HEK293 (cell line): ENCODE results near the gene ZCCHC10.

Source experiments
- HOXD13 ChIP-seq: sonication (generic); formaldehyde crosslinking; IDR thresholded peaks from 2 replicates; pipeline ENCODE4 v1.8.0; 2022; ENCODE audit warnings: missing genetic modification reagents, borderline replicate concordance
- OSR2 ChIP-seq: fragments of 450-650 bp; formaldehyde crosslinking; IDR thresholded peaks from 2 replicates; pipeline ENCODE4 v1.5.1; 2016; ENCODE audit warnings: missing biosample characterization, missing genetic modification characterization
- YY1 ChIP-seq: fragments of 450-650 bp; formaldehyde crosslinking; IDR thresholded peaks from 2 replicates; pipeline ENCODE4 v1.5.1; 2018; ENCODE audit warnings: missing biosample characterization, missing genetic modification characterization
- ZBTB17 ChIP-seq: fragments of 450-650 bp; formaldehyde crosslinking; IDR thresholded peaks from 2 replicates; pipeline ENCODE4 v1.5.1; 2016; ENCODE audit warnings: missing biosample characterization, missing genetic modification characterization
- ZBTB20 ChIP-seq: fragments of 450-650 bp; formaldehyde crosslinking; IDR thresholded peaks from 2 replicates; pipeline ENCODE4 v1.5.1; 2016; ENCODE audit warnings: missing biosample characterization, missing genetic modification characterization
- ZBTB21 ChIP-seq: fragments of 450-650 bp; formaldehyde crosslinking; IDR thresholded peaks from 2 replicates; pipeline ENCODE4 v1.5.1; 2017; ENCODE audit warnings: missing biosample characterization, missing genetic modification characterization
- ZBTB48 ChIP-seq: fragments of 450-650 bp; formaldehyde crosslinking; IDR thresholded peaks from 2 replicates; pipeline ENCODE4 v1.5.1; 2016; ENCODE audit warnings: missing biosample characterization, missing genetic modification characterization
- ZFHX2 ChIP-seq: fragments of 450-650 bp; formaldehyde crosslinking; conservative IDR thresholded peaks from 2 replicates; pipeline ENCODE4 v1.5.1; 2016; ENCODE audit warnings: missing biosample characterization, missing genetic modification characterization
- ZNF146 ChIP-seq: fragments of 450-650 bp; formaldehyde crosslinking; IDR thresholded peaks from 2 replicates; pipeline ENCODE4 v1.5.1; 2016; ENCODE audit warnings: missing biosample characterization, missing genetic modification characterization
- ZNF184 ChIP-seq: fragments of 450-650 bp; IDR thresholded peaks from 2 replicates; pipeline ENCODE4 v1.5.1; 2018; ENCODE audit warnings: missing biosample characterization, mild to moderate bottlenecking, missing genetic modification characterization
- ZNF2 ChIP-seq: fragments of 450-650 bp; formaldehyde crosslinking; IDR thresholded peaks from 2 replicates; pipeline ENCODE4 v1.5.1; 2016; ENCODE audit warnings: missing biosample characterization, missing genetic modification characterization
- ZNF404 ChIP-seq: fragments of 450-650 bp; formaldehyde crosslinking; IDR thresholded peaks from 2 replicates; pipeline ENCODE4 v1.5.1; 2017; ENCODE audit warnings: missing biosample characterization, missing genetic modification characterization
- ZNF629 ChIP-seq: fragments of 450-650 bp; formaldehyde crosslinking; IDR thresholded peaks from 2 replicates; pipeline ENCODE4 v1.5.1; 2017; ENCODE audit warnings: missing biosample characterization, missing genetic modification characterization
- ZNF707 ChIP-seq: fragments of 450-650 bp; formaldehyde crosslinking; IDR thresholded peaks from 2 replicates; pipeline ENCODE4 v1.5.1; 2016; ENCODE audit warnings: missing biosample characterization, missing genetic modification characterization
- ZNF76 ChIP-seq: fragments of 450-650 bp; formaldehyde crosslinking; IDR thresholded peaks from 2 replicates; pipeline ENCODE4; 2016; ENCODE audit warnings: low read depth, missing biosample characterization, missing genetic modification characterization, borderline replicate concordance
- ZNF785 ChIP-seq: fragments of 450-650 bp; formaldehyde crosslinking; IDR thresholded peaks from 2 replicates; pipeline ENCODE4 v1.5.1; 2016; ENCODE audit warnings: missing biosample characterization, missing genetic modification characterization
- ZSCAN30 ChIP-seq: fragments of 450-650 bp; IDR thresholded peaks from 2 replicates; pipeline ENCODE4 v1.5.1; 2018; ENCODE audit warnings: missing biosample characterization, mild to moderate bottlenecking, missing genetic modification characterization, moderate library complexity
- ZXDB ChIP-seq: fragments of 450-650 bp; formaldehyde crosslinking; IDR thresholded peaks from 2 replicates; pipeline ENCODE4 v1.5.1; 2016; ENCODE audit warnings: missing biosample characterization, missing genetic modification characterization
- TF ChIP-seq, protein P1 (sequence below): fragments of 450-650 bp; formaldehyde crosslinking; IDR thresholded peaks from 2 replicates; pipeline ENCODE4 v1.5.1; 2016; ENCODE audit warnings: missing biosample characterization, missing genetic modification characterization
- TF ChIP-seq, protein P2 (sequence below): sonication (generic); formaldehyde crosslinking; IDR thresholded peaks from 2 replicates; pipeline ENCODE4 v1.8.1; 2022; ENCODE audit warnings: mild to moderate bottlenecking, moderate library complexity, missing genetic modification reagents
- TF ChIP-seq, protein P3 (sequence below): fragments of 450-650 bp; formaldehyde crosslinking; IDR thresholded peaks from 2 replicates; pipeline ENCODE4 v1.5.1; 2016; ENCODE audit warnings: missing biosample characterization, missing genetic modification characterization
- TF ChIP-seq, protein P4 (sequence below): fragments of 450-650 bp; IDR thresholded peaks from 2 replicates; pipeline ENCODE4 v1.5.1; 2018; ENCODE audit warnings: missing biosample characterization, mild to moderate bottlenecking, missing genetic modification characterization
- TF ChIP-seq, protein P5 (sequence below): fragments of 450-650 bp; formaldehyde crosslinking; conservative IDR thresholded peaks from 2 replicates; pipeline ENCODE4 v1.5.1; 2016; ENCODE audit warnings: low read depth, missing biosample characterization, missing genetic modification characterization
- TF ChIP-seq, protein P6 (sequence below): fragments of 450-650 bp; formaldehyde crosslinking; IDR thresholded peaks from 2 replicates; pipeline ENCODE4 v1.5.1; 2017; ENCODE audit warnings: missing biosample characterization, missing genetic modification characterization

The ZCCHC10 gene

DNA sequence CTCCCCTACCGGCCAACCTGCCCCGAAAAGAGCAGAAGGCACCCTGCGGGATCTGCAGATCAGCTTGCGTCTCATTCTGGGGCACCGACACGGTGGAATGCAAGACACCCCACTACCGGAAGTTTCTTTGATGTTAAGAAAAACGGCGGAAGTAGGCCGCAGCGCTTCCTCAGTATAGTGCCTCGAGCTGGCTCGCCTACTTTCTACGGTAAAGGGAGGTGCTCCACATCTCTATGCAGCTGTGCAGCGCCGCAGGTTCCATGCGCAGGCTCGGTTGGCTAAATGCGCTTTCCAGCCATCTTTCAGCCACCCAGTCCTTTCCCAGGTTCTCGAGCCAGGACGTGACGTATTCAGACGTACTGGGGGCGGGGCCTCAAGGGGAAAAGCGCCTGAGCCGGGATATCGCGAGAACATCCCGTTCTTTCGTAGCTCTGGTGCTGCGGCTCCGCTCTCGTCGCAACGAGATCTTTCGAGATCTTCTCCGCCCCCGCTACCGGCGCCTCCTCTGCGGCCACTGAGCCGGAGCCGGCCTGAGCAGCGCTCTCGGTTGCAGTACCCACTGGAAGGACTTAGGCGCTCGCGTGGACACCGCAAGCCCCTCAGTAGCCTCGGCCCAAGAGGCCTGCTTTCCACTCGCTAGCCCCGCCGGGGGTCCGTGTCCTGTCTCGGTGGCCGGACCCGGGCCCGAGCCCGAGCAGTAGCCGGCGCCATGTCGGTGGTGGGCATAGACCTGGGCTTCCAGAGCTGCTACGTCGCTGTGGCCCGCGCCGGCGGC is 25.4 kb upstream of the ZCCHC10 start, which contains the start of gene HSPA4 (continued):
- TF ChIP-seq, protein P1, sequence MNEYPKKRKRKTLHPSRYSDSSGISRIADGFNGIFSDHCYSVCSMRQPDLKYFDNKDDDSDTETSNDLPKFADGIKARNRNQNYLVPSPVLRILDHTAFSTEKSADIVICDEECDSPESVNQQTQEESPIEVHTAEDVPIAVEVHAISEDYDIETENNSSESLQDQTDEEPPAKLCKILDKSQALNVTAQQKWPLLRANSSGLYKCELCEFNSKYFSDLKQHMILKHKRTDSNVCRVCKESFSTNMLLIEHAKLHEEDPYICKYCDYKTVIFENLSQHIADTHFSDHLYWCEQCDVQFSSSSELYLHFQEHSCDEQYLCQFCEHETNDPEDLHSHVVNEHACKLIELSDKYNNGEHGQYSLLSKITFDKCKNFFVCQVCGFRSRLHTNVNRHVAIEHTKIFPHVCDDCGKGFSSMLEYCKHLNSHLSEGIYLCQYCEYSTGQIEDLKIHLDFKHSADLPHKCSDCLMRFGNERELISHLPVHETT: peak; percentile 25; the same call in 1 of the 2 replicates
- TF ChIP-seq, protein P2, sequence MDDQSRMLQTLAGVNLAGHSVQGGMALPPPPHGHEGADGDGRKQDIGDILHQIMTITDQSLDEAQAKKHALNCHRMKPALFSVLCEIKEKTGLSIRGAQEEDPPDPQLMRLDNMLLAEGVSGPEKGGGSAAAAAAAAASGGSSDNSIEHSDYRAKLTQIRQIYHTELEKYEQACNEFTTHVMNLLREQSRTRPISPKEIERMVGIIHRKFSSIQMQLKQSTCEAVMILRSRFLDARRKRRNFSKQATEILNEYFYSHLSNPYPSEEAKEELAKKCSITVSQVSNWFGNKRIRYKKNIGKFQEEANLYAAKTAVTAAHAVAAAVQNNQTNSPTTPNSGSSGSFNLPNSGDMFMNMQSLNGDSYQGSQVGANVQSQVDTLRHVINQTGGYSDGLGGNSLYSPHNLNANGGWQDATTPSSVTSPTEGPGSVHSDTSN (CRISPR knock-in tag): peak; percentile 23; the same call in 1 of the 2 replicates
- TF ChIP-seq ZNF629 (peak; percentile 99), ZBTB21 (tag by site-specific recombination) (peak; percentile 96), ZSCAN30 (peak; percentile 67), ZBTB20 (tag by site-specific recombination) (peak; percentile 81; the same call in 1 of the 2 replicates), ZNF707 (tag by site-specific recombination) (peak; percentile 95), ZFHX2 (peak; percentile 76), ZNF785 (tag by site-specific recombination) (no peak), ZBTB48 (tag by site-specific recombination) (0 out of 2 replicates have a peak, but pooled peaks have one; percentile 33), ZNF404 (tag by site-specific recombination) (no peak), ZBTB17 (tag by site-specific recombination) (peak; percentile 84), OSR2 (tag by site-specific recombination) (peak; percentile 43; the same call in 1 of the 2 replicates), ZNF2 (0 out of 2 replicates have a peak, but pooled peaks have one; percentile 18), ZXDB (tag by site-specific recombination) (peak; percentile 77), ZNF184 (tag by site-specific recombination) (no peak), YY1 (tag by site-specific recombination) (peak; percentile 78), ZNF146 (no peak), ZNF76 (tag by site-specific recombination) (peak; percentile 32; the same call in 1 of the 2 replicates), HOXD13 (0 out of 2 replicates have a peak, but pooled peaks have one; percentile 8)
- TF ChIP-seq, protein P3, sequence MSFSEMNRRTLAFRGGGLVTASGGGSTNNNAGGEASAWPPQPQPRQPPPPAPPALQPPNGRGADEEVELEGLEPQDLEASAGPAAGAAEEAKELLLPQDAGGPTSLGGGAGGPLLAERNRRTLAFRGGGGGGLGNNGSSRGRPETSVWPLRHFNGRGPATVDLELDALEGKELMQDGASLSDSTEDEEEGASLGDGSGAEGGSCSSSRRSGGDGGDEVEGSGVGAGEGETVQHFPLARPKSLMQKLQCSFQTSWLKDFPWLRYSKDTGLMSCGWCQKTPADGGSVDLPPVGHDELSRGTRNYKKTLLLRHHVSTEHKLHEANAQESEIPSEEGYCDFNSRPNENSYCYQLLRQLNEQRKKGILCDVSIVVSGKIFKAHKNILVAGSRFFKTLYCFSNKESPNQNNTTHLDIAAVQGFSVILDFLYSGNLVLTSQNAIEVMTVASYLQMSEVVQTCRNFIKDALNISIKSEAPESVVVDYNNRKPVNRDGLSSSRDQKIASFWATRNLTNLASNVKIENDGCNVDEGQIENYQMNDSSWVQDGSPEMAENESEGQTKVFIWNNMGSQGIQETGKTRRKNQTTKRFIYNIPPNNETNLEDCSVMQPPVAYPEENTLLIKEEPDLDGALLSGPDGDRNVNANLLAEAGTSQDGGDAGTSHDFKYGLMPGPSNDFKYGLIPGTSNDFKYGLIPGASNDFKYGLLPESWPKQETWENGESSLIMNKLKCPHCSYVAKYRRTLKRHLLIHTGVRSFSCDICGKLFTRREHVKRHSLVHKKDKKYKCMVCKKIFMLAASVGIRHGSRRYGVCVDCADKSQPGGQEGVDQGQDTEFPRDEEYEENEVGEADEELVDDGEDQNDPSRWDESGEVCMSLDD: 0 out of 2 replicates have a peak, but pooled peaks have one; percentile 21
- TF ChIP-seq, protein P4, sequence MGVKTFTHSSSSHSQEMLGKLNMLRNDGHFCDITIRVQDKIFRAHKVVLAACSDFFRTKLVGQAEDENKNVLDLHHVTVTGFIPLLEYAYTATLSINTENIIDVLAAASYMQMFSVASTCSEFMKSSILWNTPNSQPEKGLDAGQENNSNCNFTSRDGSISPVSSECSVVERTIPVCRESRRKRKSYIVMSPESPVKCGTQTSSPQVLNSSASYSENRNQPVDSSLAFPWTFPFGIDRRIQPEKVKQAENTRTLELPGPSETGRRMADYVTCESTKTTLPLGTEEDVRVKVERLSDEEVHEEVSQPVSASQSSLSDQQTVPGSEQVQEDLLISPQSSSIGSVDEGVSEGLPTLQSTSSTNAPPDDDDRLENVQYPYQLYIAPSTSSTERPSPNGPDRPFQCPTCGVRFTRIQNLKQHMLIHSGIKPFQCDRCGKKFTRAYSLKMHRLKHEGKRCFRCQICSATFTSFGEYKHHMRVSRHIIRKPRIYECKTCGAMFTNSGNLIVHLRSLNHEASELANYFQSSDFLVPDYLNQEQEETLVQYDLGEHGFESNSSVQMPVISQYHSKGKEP (tag by site-specific recombination): peak; percentile 87
- TF ChIP-seq, protein P5, sequence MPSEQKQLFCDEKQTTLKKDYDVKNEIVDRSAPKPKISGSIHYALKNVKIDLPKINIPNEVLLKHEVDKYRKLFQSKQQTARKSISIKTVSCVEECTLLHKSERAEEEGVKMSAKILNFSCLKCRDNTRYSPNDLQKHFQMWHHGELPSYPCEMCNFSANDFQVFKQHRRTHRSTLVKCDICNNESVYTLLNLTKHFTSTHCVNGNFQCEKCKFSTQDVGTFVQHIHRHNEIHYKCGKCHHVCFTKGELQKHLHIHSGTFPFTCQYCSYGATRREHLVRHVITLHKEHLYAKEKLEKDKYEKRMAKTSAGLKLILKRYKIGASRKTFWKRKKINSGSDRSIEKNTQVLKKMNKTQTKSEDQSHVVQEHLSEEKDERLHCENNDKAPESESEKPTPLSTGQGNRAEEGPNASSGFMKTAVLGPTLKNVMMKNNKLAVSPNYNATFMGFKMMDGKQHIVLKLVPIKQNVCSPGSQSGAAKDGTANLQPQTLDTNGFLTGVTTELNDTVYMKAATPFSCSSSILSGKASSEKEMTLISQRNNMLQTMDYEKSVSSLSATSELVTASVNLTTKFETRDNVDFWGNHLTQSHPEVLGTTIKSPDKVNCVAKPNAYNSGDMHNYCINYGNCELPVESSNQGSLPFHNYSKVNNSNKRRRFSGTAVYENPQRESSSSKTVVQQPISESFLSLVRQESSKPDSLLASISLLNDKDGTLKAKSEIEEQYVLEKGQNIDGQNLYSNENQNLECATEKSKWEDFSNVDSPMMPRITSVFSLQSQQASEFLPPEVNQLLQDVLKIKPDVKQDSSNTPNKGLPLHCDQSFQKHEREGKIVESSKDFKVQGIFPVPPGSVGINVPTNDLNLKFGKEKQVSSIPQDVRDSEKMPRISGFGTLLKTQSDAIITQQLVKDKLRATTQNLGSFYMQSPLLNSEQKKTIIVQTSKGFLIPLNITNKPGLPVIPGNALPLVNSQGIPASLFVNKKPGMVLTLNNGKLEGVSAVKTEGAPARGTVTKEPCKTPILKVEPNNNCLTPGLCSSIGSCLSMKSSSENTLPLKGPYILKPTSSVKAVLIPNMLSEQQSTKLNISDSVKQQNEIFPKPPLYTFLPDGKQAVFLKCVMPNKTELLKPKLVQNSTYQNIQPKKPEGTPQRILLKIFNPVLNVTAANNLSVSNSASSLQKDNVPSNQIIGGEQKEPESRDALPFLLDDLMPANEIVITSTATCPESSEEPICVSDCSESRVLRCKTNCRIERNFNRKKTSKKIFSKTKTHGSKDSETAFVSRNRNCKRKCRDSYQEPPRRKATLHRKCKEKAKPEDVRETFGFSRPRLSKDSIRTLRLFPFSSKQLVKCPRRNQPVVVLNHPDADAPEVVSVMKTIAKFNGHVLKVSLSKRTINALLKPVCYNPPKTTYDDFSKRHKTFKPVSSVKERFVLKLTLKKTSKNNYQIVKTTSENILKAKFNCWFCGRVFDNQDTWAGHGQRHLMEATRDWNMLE (tag by site-specific recombination): peak; percentile 88
- TF ChIP-seq, protein P6, sequence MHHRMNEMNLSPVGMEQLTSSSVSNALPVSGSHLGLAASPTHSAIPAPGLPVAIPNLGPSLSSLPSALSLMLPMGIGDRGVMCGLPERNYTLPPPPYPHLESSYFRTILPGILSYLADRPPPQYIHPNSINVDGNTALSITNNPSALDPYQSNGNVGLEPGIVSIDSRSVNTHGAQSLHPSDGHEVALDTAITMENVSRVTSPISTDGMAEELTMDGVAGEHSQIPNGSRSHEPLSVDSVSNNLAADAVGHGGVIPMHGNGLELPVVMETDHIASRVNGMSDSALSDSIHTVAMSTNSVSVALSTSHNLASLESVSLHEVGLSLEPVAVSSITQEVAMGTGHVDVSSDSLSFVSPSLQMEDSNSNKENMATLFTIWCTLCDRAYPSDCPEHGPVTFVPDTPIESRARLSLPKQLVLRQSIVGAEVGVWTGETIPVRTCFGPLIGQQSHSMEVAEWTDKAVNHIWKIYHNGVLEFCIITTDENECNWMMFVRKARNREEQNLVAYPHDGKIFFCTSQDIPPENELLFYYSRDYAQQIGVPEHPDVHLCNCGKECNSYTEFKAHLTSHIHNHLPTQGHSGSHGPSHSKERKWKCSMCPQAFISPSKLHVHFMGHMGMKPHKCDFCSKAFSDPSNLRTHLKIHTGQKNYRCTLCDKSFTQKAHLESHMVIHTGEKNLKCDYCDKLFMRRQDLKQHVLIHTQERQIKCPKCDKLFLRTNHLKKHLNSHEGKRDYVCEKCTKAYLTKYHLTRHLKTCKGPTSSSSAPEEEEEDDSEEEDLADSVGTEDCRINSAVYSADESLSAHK (tag by site-specific recombination): no peak
